ENCODE measurements around the gene CEMP1.

The CEMP1 gene

DNA sequence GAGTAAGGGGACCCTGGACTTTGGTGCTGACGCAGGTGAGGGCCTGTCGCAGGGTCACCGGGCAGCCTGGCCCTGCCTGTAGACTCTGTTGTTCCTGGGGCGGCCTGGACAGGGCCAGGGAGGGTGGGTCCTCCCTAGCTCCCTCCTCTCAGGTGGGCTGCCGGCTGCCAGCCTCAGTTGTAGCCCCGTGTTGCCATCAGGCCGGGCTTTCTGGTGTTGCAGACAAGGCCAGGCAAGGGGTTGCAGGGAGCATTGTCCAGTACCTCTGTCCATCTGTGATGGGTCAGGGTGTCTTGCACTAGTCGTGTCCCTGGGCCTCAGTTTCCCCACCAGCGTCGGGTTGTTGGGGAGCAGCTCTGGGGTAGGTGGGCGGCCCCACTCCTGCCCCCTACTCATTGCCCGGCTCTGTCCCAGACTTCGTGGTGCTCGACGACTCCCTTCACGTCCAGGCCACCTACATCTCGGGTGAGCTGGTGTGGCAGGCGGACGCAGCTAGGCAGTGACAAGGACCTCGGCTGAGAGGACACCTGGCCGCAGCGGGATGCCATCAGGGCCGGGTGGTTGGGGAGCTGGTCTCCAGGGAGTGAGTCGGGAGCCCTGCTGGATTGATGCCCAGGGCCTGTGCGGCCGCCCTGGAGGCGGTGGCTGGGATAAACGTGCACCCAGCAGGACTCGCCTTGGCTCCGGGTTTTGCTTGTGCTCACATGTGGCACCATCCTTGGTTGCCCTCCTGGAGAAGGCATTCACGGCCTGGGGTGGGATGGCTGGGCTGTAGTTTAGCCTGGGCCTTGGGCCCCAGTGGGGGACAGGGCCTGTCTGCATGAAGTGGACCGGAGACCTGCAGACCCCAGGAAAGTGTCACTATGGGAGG, 1.9 kb downstream of the CEMP1 start:
- H3K4me3 Mint-ChIP-seq, result no peak overlapping the region
- H3K9me3 Mint-ChIP-seq, result no peaks in the 10 kb centered on the region
- no peaks in the 10 kb centered on the region for H3K27me3 Mint-ChIP-seq
- peaks cover 40% of the 10 kb centered on the region for H3K4me1 Mint-ChIP-seq
- no peak overlapping the region for H3K27ac Mint-ChIP-seq
- ATAC-seq (no peak), DNase-seq (no peak)

- no peaks in the 10 kb centered on the region for H3K27me3 Mint-ChIP-seq
- no peak overlapping the region for H3K27ac Mint-ChIP-seq
- H3K4me3 Mint-ChIP-seq, result no peak overlapping the region
- no peak for DNase-seq
- peaks cover 48% of the 10 kb centered on the region for H3K4me1 Mint-ChIP-seq
- H3K9me3 Mint-ChIP-seq, result no peaks in the 10 kb centered on the region
- no peak for ATAC-seq
Measured at GRCh38 chr16:2528161-2529060, 2.8 kb downstream of the CEMP1 start.

- no peak overlapping the region for H3K27ac Mint-ChIP-seq
- no peak for ATAC-seq
- H3K4me3 Mint-ChIP-seq, result no peak overlapping the region
- peaks cover 46% of the 10 kb centered on the region for H3K4me1 Mint-ChIP-seq
- H3K27me3 Mint-ChIP-seq, result no peaks in the 10 kb centered on the region
- no peak for DNase-seq
- H3K9me3 Mint-ChIP-seq, result no peaks in the 10 kb centered on the region
Measured at GRCh38 chr16:2527784-2528100, 3.5 kb downstream of the CEMP1 start.

- DNase-seq, result no peak
- Mint-ChIP-seq H3K27ac (no peak overlapping the region), H3K27me3 (no peaks in the 10 kb centered on the region), H3K4me3 (no peak overlapping the region), H3K9me3 (no peaks in the 10 kb centered on the region), H3K4me1 (peaks cover 41% of the 10 kb centered on the region)
- no peak for ATAC-seq
Measured at GRCh38 chr16:2527071-2527783, 4.0 kb downstream of the CEMP1 start.

- Mint-ChIP-seq H3K27me3 (no peaks in the 10 kb centered on the region), H3K4me1 (peaks cover 39% of the 10 kb centered on the region), H3K9me3 (no peaks in the 10 kb centered on the region), H3K27ac (peak overlapping the region in 1 of 2 donors; percentile 59), H3K4me3 (no peak overlapping the region)
- DNase-seq (no peak), ATAC-seq (no peak)
Measured at GRCh38 chr16:2526135-2526534, 5.1 kb downstream of the CEMP1 start.

DNA sequence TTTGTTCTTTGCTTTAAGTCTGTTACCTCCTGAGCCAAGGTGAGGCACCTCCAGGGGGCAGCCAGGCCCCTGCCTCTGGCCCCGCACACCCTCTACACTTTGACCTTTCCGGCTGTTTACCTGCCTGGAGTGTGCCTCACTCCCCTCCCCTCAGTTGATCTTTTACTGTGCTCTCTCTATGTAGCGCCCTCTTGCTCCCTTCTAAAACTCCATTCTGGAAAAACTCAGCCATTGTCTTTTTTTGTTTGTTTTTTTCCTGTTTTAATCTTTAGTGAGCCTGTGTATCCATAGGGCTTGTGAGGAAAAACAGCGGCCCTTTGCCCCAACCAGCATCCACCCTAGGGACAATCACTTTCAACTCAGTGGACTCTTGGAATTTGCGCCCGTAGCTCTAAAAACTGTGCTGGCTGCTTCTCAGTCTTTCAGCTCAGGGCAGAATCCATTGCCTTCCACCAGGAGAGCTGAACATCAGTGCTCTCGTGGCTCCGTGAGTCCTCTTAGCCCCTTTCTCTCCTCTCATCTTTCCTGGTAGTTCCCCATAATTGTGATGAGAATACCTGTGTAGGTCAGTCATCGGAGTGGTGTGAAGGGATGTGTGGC, 6.8 kb downstream of the CEMP1 start:
- Mint-ChIP-seq H3K9me3 (no peaks in the 10 kb centered on the region), H3K27ac (peak overlapping the region in 1 of 2 donors; percentile 79)
- no peak for ATAC-seq

DNA sequence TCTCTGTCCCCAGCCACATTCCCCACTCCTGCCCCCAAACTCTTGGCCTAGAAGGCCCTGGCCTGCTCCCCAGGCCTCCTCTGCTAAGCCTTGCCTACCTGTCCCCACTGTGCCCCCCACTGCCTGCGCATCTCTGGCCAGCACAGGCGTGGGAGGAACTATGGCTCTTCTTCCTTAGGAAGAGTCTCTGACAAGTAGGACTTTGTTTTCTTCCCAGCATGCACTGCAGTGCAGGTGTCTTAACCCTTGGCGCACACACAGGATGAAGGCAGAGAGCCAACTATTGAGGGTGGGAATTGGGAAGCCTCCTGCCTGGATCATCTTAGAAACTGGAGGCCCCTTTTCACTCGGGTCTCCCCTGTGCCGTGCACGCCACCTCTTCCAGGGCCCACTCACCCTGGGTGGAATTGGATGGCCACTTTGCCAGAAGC, 7.4 kb downstream of the CEMP1 start:
- no peak overlapping the region for H3K4me3 Mint-ChIP-seq
- no peaks in the 10 kb centered on the region for H3K9me3 Mint-ChIP-seq
- ATAC-seq (no peak), DNase-seq (no peak)
- H3K27me3 Mint-ChIP-seq, result no peaks in the 10 kb centered on the region
- peaks cover 45% of the 10 kb centered on the region for H3K4me1 Mint-ChIP-seq
- H3K27ac Mint-ChIP-seq, result no peak overlapping the region

More for the DNA sequence above, 6.8 kb downstream of the CEMP1 start:
- DNase-seq, result no peak
- H3K4me1 Mint-ChIP-seq, result peaks cover 38% of the 10 kb centered on the region
- H3K27me3 Mint-ChIP-seq, result no peaks in the 10 kb centered on the region
- no peak overlapping the region for H3K4me3 Mint-ChIP-seq

- Mint-ChIP-seq H3K4me1 (peaks cover 68% of the 10 kb centered on the region), H3K27me3 (no peaks in the 10 kb centered on the region), H3K27ac (peak overlapping the region; percentile 92 to 96), H3K9me3 (no peaks in the 10 kb centered on the region), H3K4me3 (peak overlapping the region; percentile 82 to 92)
- ATAC-seq, result peak; percentile 76
- peak in 1 of 2 donors; percentile 57 for DNase-seq
Measured at GRCh38 chr16:2520784-2521531, 10.2 kb downstream of the CEMP1 start.

DNA sequence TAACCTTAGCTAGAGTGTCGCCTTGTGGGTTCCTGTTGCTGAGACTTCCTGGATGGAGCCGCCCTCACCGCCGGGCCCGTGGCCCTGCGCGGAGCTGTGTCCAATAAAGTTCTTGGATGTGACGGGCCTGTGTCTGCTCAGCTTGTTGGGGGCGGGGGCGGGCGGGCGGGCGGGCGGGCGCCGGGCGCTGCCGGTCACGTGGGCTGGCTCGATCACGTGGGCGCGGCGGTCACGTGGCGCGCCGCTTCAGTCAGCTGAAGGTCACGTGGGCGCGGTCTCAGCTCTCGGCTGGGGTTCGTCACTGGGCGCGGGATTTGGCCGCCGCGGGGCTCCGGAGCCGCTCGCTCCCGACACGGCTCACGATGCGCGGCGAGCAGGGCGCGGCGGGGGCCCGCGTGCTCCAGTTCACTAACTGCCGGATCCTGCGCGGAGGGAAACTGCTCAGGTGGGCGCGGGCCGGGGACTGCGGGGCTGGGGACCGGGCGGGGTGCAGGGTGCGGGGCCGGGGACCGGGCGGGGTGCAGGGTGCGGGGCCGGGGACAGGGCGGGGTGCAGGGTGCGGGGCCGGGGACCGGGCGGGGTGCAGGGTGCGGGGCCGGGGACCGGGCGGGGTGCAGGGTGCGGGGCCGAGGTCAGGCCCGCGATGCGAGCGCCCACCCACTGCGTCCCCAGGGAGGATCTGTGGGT, 11.0 kb downstream of the CEMP1 start, which contains the start of gene AMDHD2:
Gene AMDHD2, plus strand, starts transcription at position 275 of the 687 bp plus-strand sequence. Its CDS starts 88 bp downstream, at position 363.
- ATAC-seq, result peak; percentile 83
- H3K9me3 Mint-ChIP-seq, result no peaks in the 10 kb centered on the region
- H3K27ac Mint-ChIP-seq, result peak within 1 kb of the TSS; percentile 92 to 96
- no peaks in the 10 kb centered on the region for H3K27me3 Mint-ChIP-seq
- peak within 1 kb of the TSS; percentile 82 to 92 for H3K4me3 Mint-ChIP-seq
- peaks cover 75% of the 10 kb centered on the region for H3K4me1 Mint-ChIP-seq
- peak; percentile 85 to 89 for DNase-seq

GRCh38 chr16:2519711-2520080, 11.5 kb downstream of the CEMP1 start:
- peak overlapping the region; percentile 87 to 95 for H3K27ac Mint-ChIP-seq
- peaks cover 80% of the 10 kb centered on the region for H3K4me1 Mint-ChIP-seq
- peak overlapping the region; percentile 80 to 82 for H3K4me3 Mint-ChIP-seq
- ATAC-seq (no peak), DNase-seq (no peak)
- no peaks in the 10 kb centered on the region for H3K9me3 Mint-ChIP-seq
- H3K27me3 Mint-ChIP-seq, result no peaks in the 10 kb centered on the region

GRCh38 chr16:2518823-2519710, 12.1 kb downstream of the CEMP1 start:
- H3K27ac Mint-ChIP-seq, result peak overlapping the region; percentile 79 to 89
- ATAC-seq (no peak), DNase-seq (no peak)
- H3K4me3 Mint-ChIP-seq, result peak overlapping the region; percentile 80 to 82
- H3K4me1 Mint-ChIP-seq, result peaks cover 77% of the 10 kb centered on the region
- no peaks in the 10 kb centered on the region for H3K9me3 Mint-ChIP-seq
- no peaks in the 10 kb centered on the region for H3K27me3 Mint-ChIP-seq

DNA sequence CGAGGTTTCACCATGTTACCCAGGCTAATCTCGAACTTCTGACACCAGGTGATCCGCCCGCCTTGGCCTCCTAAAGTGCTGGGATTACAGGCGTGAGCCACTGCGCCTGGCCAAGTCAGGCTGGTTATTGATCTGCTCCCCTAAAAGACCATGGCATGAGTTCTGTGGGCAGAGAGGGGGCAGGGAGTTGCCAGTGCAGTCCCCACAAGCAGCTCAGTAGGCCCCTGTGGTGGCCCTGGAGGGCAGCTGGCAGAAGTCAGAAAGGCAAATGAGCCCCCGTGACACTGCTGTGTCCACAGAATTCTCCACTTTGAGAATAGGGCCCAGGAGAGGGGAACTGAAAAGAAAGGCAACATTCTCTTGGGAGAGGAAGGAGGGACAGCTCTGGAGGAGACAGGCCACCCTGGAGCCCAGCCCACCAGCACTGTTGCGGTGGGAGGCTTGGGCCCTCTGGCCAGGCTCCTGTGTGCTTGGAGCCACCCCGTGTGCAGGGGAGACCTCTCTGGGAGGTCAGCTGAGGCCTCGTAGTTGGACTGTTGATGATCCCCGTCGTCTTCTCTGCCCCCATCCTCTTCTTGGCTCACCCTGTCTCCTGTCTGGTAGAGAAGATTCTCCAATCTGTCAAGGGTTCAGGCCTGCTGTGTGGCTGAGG, 13.1 kb downstream of the CEMP1 start:
- Mint-ChIP-seq H3K27ac (peak overlapping the region in 1 of 2 donors; percentile 71), H3K27me3 (no peaks in the 10 kb centered on the region), H3K4me3 (no peak overlapping the region), H3K4me1 (peaks cover 73% of the 10 kb centered on the region), H3K9me3 (no peaks in the 10 kb centered on the region)
- ATAC-seq, result no peak
- no peak for DNase-seq
